Keratinocyte (primary cell): ENCODE measurements around the gene PEX16. TPM values are rescaled to one million over a fixed set of nuclear protein-coding genes. Genes with fewer than 3 reads are reported as not detected.

Experiments used
- DNase-seq: peaks from one replicate; pipeline ENCODE4 v3.0.0-alpha.2; 2011; ENCODE audit warnings: low read depth, missing footprints, low spot score
- FAIRE-seq: peaks from 2 replicates; lab custom pipeline; 2011; peaks lifted over from hg19 to GRCh38; lab: Jason Lieb, UNC
- H2AFZ ChIP-seq: 2 replicates; pipeline ENCODE4 v1.6.0; 2012; ENCODE audit warnings: low read length, control low read depth, inconsistent platforms; ENCODE audit not compliant: control insufficient read depth
- H3K27ac ChIP-seq: 2 replicates; pipeline ENCODE4 v1.5.1; 2011; ENCODE audit warnings: low read length; ENCODE audit not compliant: control insufficient read depth, insufficient read depth
- H3K27me3 ChIP-seq: 3 replicates; pipeline ENCODE4 v1.6.0; 2011; ENCODE audit warnings: low read length; ENCODE audit not compliant: control insufficient read depth, insufficient read depth; ENCODE audit errors: extremely low read depth
- H3K36me3 ChIP-seq, 2 experiments: 2 replicates in 1 of 2; 3 replicates in 1 of 2; pipeline ENCODE4 v1.5.1; 2011; ENCODE audit warnings: low read length in 2 of 2, mild to moderate bottlenecking in 1 of 2; ENCODE audit not compliant: control insufficient read depth in 2 of 2, insufficient read depth in 2 of 2; ENCODE audit errors: extremely low read depth in 1 of 2
- H3K4me1 ChIP-seq: 3 replicates; pipeline ENCODE4 v1.5.1; 2011; ENCODE audit warnings: low read length; ENCODE audit not compliant: control insufficient read depth, insufficient read depth; ENCODE audit errors: extremely low read depth
- H3K4me2 ChIP-seq: 3 replicates; pipeline ENCODE4 v1.6.0; 2011; ENCODE audit warnings: low read depth, low read length; ENCODE audit not compliant: control insufficient read depth, insufficient read depth; ENCODE audit errors: extremely low read depth
- H3K4me3 ChIP-seq, 3 experiments: fragments of 200-600 bp in 1 of 3; sonication (generic) in 1 of 3; 2 replicates in 2 of 3; 3 replicates in 1 of 3; pipeline ENCODE4 v1.5.1; 2011 to 2016; ENCODE audit warnings: low read length in 3 of 3, mild to moderate bottlenecking in 3 of 3, control low read depth in 2 of 3, inconsistent platforms in 1 of 3, low read depth in 1 of 3, mixed read lengths in 1 of 3, mixed run types in 1 of 3, moderate library complexity in 1 of 3; ENCODE audit not compliant: control insufficient read depth in 2 of 3, insufficient read depth in 2 of 3; ENCODE audit errors: extremely low read depth in 1 of 3
- H3K79me2 ChIP-seq: 2 replicates; pipeline ENCODE4 v1.6.0; 2012; ENCODE audit warnings: low read length; ENCODE audit not compliant: control insufficient read depth, insufficient read depth
- H3K9ac ChIP-seq: 3 replicates; pipeline ENCODE4 v1.6.0; 2011; ENCODE audit warnings: low read length; ENCODE audit not compliant: control insufficient read depth, insufficient read depth; ENCODE audit errors: extremely low read depth
- H3K9me1 ChIP-seq: 3 replicates; pipeline ENCODE4 v1.6.0; 2011; ENCODE audit warnings: low read length; ENCODE audit not compliant: control insufficient read depth, insufficient read depth; ENCODE audit errors: extremely low read depth
- H3K9me3 ChIP-seq: 2 replicates; pipeline ENCODE4 v1.5.1; 2012; ENCODE audit warnings: low read depth, low read length; ENCODE audit not compliant: control insufficient read depth
- H4K20me1 ChIP-seq: 3 replicates; pipeline ENCODE4 v1.6.0; 2011; ENCODE audit warnings: low read length; ENCODE audit not compliant: control insufficient read depth, insufficient read depth; ENCODE audit errors: extremely low read depth
- EZH2 ChIP-seq: IDR thresholded peaks from one replicate; pipeline ENCODE4 v1.6.1; 2012; ENCODE audit warnings: inconsistent platforms, mild to moderate bottlenecking, low read length, moderate library complexity
- dilution Hi-C: fragments of 300-500 bp; cut with MboI; formaldehyde crosslinking; loops from one replicate; pipeline ENCODE4 v1.7.0; 2020; ENCODE audit warnings: low sequenced_read_pairs; ENCODE audit not compliant: extremely low pct_ligation_motif_present
- polyA plus RNA-seq, 5 experiments: library from polyadenylated mRNA; depleted of rRNA in 3 of 5; stranded (reverse) in 3 of 5; stranded (forward) in 1 of 5; unstranded in 1 of 5; fragments of >200 nt; gene quantifications; 1 replicate in 1 of 5; 2 replicates in 3 of 5; 3 replicates in 1 of 5; pipeline versions ENCODE4 v1.2.1 to v1.2.3, GENCODE V29; 2011 to 2012; ENCODE audit warnings: missing spikeins in 2 of 5, low read depth in 1 of 5, low replicate concordance in 1 of 5
- TF ChIP-seq, protein P1 (sequence below), 3 experiments: IDR thresholded peaks in 1 of 3; conservative IDR thresholded peaks in 1 of 3; optimal IDR thresholded peaks in 1 of 3; 2 replicates in 2 of 3; 3 replicates in 1 of 3; pipeline versions ENCODE3 to v1.5.1; 2011; ENCODE audit warnings: low read length in 3 of 3, mild to moderate bottlenecking in 3 of 3, moderate library complexity in 2 of 3, control low read depth in 1 of 3, inconsistent platforms in 1 of 3; ENCODE audit not compliant: insufficient read depth in 2 of 3; ENCODE audit errors: extremely low read depth in 1 of 3

The PEX16 gene
- polyA plus RNA-seq, 1 donor (not counting 4 experiments of a cell fraction or from before 2014, with no cell fraction given): 16.7 TPM

DNA sequence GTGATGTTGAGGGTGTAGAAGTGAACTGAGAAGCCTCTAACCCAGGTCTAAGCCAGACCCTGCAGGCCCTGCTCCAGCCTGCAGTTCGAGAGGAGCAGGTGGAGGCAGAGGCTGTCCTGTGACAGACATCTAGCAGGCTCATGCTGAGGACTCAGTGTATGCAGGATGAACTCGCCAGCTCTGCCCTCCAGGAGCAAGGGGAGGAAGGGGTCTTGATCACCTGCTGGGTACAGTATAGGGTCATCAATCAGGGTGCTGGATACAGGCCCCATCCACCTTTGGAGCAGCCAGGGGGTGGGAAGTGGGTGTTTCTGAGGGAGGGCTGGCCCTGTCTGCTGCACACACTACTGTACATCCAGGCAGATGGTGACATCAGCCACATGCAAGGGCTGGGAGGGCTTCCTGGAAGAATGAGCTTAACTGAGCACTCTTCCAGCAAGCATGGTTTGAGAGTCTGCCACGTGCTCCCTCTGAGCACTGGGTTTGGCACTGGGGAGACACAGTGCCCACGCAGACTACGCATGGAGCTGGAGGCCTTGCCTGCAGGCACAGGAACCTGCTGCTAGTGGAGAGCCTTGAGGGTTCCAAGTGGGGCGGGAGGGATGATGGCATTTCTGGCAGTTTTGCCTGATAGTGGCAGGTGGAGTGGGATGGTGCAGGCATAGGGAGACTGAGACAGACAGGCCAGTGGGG is 23.0 kb downstream of the PEX16 start:
- H3K4me2 ChIP-seq: no peak overlapping the region
- H3K9me3 ChIP-seq: no peaks in the 10 kb centered on the region
- dilution Hi-C loops: no loop called here
- H3K36me3 ChIP-seq: no peaks in the 10 kb centered on the region
- no peaks in the 10 kb centered on the region for H4K20me1 ChIP-seq
- no peak for DNase-seq
- H3K9ac ChIP-seq: no peak overlapping the region
- H3K4me3 ChIP-seq: no peak overlapping the region
- no peak overlapping the region for H2AFZ ChIP-seq
- peaks cover 20% of the 10 kb centered on the region for H3K27me3 ChIP-seq
- no peaks in the 10 kb centered on the region for H3K79me2 ChIP-seq
- no peak for FAIRE-seq
- no peaks in the 10 kb centered on the region for H3K9me1 ChIP-seq
- TF ChIP-seq EZH2: no peak
- TF ChIP-seq, protein P1, sequence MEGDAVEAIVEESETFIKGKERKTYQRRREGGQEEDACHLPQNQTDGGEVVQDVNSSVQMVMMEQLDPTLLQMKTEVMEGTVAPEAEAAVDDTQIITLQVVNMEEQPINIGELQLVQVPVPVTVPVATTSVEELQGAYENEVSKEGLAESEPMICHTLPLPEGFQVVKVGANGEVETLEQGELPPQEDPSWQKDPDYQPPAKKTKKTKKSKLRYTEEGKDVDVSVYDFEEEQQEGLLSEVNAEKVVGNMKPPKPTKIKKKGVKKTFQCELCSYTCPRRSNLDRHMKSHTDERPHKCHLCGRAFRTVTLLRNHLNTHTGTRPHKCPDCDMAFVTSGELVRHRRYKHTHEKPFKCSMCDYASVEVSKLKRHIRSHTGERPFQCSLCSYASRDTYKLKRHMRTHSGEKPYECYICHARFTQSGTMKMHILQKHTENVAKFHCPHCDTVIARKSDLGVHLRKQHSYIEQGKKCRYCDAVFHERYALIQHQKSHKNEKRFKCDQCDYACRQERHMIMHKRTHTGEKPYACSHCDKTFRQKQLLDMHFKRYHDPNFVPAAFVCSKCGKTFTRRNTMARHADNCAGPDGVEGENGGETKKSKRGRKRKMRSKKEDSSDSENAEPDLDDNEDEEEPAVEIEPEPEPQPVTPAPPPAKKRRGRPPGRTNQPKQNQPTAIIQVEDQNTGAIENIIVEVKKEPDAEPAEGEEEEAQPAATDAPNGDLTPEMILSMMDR (optimal IDR thresholded peaks at IDR 0.05 in 1 of 3, IDR thresholded peaks at IDR 0.05 in 1 of 3, conservative IDR thresholded peaks at IDR 0.05 in 1 of 3; ENCODE audit: extremely low read depth in 1 of 3, insufficient read depth in 2 of 3, low read length in 3 of 3): no peak
- H3K27ac ChIP-seq: no peak overlapping the region
- peaks cover 4% of the 10 kb centered on the region for H3K4me1 ChIP-seq

DNA sequence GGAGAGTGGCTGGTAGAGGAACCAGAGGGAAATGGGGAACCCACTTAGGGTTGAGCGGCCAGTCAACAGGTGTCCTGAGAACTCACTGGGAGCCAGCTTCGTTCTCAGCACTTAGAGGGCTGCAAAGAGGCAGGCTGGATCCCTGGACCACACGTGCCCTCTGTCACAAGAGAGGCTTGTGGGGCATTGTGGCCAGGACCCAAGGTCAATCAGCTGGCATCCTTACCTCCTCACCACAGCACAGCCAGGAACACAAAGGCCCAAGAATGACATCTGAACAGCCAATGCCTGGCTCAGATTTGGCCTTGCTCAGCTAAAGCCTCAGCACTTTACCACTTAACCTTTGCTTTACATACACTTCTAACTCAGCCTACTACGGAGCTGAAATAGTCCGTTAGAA is 24.8 kb downstream of the PEX16 start:
- no peak for TF ChIP-seq EZH2
- TF ChIP-seq, protein P1 (optimal IDR thresholded peaks at IDR 0.05 in 1 of 3, IDR thresholded peaks at IDR 0.05 in 1 of 3, conservative IDR thresholded peaks at IDR 0.05 in 1 of 3; ENCODE audit: extremely low read depth in 1 of 3, insufficient read depth in 2 of 3, low read length in 3 of 3): no peak
- H3K4me1 ChIP-seq: no peaks in the 10 kb centered on the region
- H3K9me3 ChIP-seq: no peaks in the 10 kb centered on the region
- H3K36me3 ChIP-seq: no peaks in the 10 kb centered on the region
- no peak for DNase-seq
- H3K4me2 ChIP-seq: no peak overlapping the region
- H3K79me2 ChIP-seq: no peaks in the 10 kb centered on the region
- H2AFZ ChIP-seq: no peak overlapping the region
- H3K9ac ChIP-seq: no peak overlapping the region
- no peak overlapping the region for H3K27ac ChIP-seq
- no peaks in the 10 kb centered on the region for H4K20me1 ChIP-seq
- H3K4me3 ChIP-seq: no peak overlapping the region
- FAIRE-seq: no peak
- dilution Hi-C loops: no loop called here
- peaks cover 17% of the 10 kb centered on the region for H3K27me3 ChIP-seq
- no peaks in the 10 kb centered on the region for H3K9me1 ChIP-seq
